Activated CD8-positive, alpha-beta T cell treated with anti-CD3 and anti-CD28 coated beads for 36 hours (primary cell): ENCODE data around the gene RBFOX1. TPM values are rescaled to one million over a fixed set of nuclear protein-coding genes. Genes with fewer than 3 reads are reported as not detected.

Source experiments
- ATAC-seq: fragments of 200-7000 bp; cut with Tn5 transposase; one replicate; pipeline ENCODE4 v1.10.0; 2021; ENCODE audit warnings: mild to moderate bottlenecking, moderate library complexity
- CTCF ChIA-PET: fragments of 350-600 bp; sonication (Branson Sonifier 250); formaldehyde crosslinking; loops from one replicate; lab custom pipeline; 2021; ENCODE audit warnings: antibody characterized with exemption; lab: Charles Lee
- POLR2A ChIA-PET: fragments of 350-600 bp; sonication (Branson Sonifier 250); formaldehyde crosslinking; loops from one replicate; lab custom pipeline; 2021; ENCODE audit warnings: antibody characterized with exemption; lab: Charles Lee
- DNase-seq: peaks from one replicate; pipeline ENCODE4 v3.0.0-alpha.2; 2020
- H3K27ac Mint-ChIP-seq: one replicate; pipeline ENCODE4 v1.8.0; 2021; ENCODE audit warnings: mild to moderate bottlenecking, mixed read lengths
- H3K27me3 Mint-ChIP-seq: one replicate; pipeline ENCODE4 v1.8.0; 2021; ENCODE audit warnings: mixed read lengths
- H3K36me3 Mint-ChIP-seq: one replicate; pipeline ENCODE4 v1.8.0; 2021; ENCODE audit warnings: low read depth, mixed read lengths
- H3K4me1 Mint-ChIP-seq: one replicate; pipeline ENCODE4 v1.8.0; 2021; ENCODE audit warnings: low read depth, mixed read lengths
- H3K4me3 Mint-ChIP-seq: one replicate; pipeline ENCODE4 v1.8.0; 2021; ENCODE audit warnings: mild to moderate bottlenecking, moderate library complexity, mixed read lengths
- H3K9me3 Mint-ChIP-seq: one replicate; pipeline ENCODE4 v1.8.0; 2021; ENCODE audit warnings: mixed read lengths
- intact Hi-C: fragments of 100-400 bp; cut with micrococcal nuclease; formaldehyde crosslinking; loops from one replicate; pipeline ENCODE4 v1.10.0; 2022
- total RNA-seq, 2 experiments: library from RNA; stranded (reverse); gene quantifications; one replicate each; pipeline ENCODE4 v1.2.3, GENCODE V29; 2021
- TF ChIP-seq, protein P1 (sequence below): fragments of 200-600 bp; IDR thresholded peaks from one replicate; pipeline ENCODE4 v1.8.0; 2022; ENCODE audit warnings: antibody characterized with exemption, mild to moderate bottlenecking

Gene RBFOX1
- total RNA-seq, 2 experiments from 2014 or later = not detected

DNA sequence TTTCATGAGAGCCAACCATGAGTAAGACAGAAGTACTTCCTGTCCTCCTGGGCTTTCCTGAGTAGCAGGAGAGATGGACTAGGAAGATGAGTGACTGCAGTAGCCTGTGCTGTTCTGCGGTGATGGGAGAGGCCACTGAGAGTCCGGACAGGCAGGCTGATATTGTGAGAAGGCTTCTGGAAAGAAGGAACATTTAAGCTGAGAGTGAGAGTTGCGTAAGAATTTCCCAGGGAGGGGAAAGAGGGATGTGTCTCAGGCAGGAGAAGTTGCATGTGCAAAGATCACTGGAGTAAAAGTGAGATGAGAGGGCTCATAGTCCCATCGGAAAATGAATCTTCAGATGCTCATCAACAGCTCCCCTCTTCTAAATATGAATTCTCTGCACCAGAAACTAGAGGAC lies 258.3 kb downstream of the RBFOX1 start:
- Mint-ChIP-seq H3K27me3 (no peaks in the 10 kb centered on the region), H3K4me1 (no peaks in the 10 kb centered on the region), H3K27ac (no peak overlapping the region), H3K36me3 (no peaks in the 10 kb centered on the region), H3K4me3 (no peak overlapping the region), H3K9me3 (peaks cover 2% of the 10 kb centered on the region)
- intact Hi-C loops = no loop called here
- ATAC-seq = no peak
- no peak for DNase-seq
- TF ChIP-seq, protein P1, sequence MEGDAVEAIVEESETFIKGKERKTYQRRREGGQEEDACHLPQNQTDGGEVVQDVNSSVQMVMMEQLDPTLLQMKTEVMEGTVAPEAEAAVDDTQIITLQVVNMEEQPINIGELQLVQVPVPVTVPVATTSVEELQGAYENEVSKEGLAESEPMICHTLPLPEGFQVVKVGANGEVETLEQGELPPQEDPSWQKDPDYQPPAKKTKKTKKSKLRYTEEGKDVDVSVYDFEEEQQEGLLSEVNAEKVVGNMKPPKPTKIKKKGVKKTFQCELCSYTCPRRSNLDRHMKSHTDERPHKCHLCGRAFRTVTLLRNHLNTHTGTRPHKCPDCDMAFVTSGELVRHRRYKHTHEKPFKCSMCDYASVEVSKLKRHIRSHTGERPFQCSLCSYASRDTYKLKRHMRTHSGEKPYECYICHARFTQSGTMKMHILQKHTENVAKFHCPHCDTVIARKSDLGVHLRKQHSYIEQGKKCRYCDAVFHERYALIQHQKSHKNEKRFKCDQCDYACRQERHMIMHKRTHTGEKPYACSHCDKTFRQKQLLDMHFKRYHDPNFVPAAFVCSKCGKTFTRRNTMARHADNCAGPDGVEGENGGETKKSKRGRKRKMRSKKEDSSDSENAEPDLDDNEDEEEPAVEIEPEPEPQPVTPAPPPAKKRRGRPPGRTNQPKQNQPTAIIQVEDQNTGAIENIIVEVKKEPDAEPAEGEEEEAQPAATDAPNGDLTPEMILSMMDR = no peak
- ChIA-PET POLR2A (no interaction called here), CTCF (no interaction called here)

GRCh38 chr16:7596308-7596707 lies 263.7 kb downstream of the RBFOX1 start:
- intact Hi-C loops = no loop called here
- TF ChIP-seq, protein P1 = no peak
- Mint-ChIP-seq H3K9me3 (peaks cover 6% of the 10 kb centered on the region), H3K27me3 (no peaks in the 10 kb centered on the region), H3K4me1 (no peaks in the 10 kb centered on the region), H3K36me3 (no peaks in the 10 kb centered on the region), H3K4me3 (no peak overlapping the region), H3K27ac (no peak overlapping the region)
- CTCF ChIA-PET = no interaction called here
- POLR2A ChIA-PET = no interaction called here
- DNase-seq (no peak), ATAC-seq (no peak)

GRCh38 chr16:7597677-7598076 lies 265.0 kb downstream of the RBFOX1 start:
- DNase-seq (no peak), ATAC-seq (no peak)
- CTCF ChIA-PET = no interaction called here
- TF ChIP-seq, protein P1 = no peak
- Mint-ChIP-seq H3K4me1 (no peaks in the 10 kb centered on the region), H3K27ac (no peak overlapping the region), H3K9me3 (peaks cover 6% of the 10 kb centered on the region), H3K4me3 (no peak overlapping the region), H3K36me3 (no peaks in the 10 kb centered on the region), H3K27me3 (no peaks in the 10 kb centered on the region)
- POLR2A ChIA-PET = no interaction called here
- intact Hi-C loops = no loop called here

DNA sequence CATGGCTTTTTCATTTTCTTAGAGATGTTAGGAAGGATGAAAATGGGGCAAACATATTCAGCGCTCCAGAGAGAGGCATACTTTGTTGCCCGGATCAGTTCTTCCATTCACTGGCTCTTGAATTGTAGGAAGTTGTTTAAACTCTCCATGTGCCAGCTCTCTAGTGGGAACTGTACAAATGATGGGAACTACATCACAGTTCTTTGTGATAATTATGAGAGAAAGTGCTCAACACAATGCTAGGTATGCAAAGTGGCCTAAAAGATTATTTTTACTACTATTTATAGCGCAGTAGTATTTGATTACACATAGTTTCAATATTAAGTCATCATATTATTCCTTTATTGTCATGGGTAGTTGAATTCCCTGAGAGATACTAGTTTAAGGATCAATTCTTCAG lies 268.5 kb downstream of the RBFOX1 start:
- ATAC-seq (no peak), DNase-seq (no peak)
- POLR2A ChIA-PET = no interaction called here
- Mint-ChIP-seq H3K27ac (no peak overlapping the region), H3K9me3 (peaks cover 11% of the 10 kb centered on the region), H3K36me3 (no peaks in the 10 kb centered on the region), H3K4me1 (no peaks in the 10 kb centered on the region), H3K4me3 (no peak overlapping the region), H3K27me3 (no peaks in the 10 kb centered on the region)
- intact Hi-C loops = no loop called here
- TF ChIP-seq, protein P1 = no peak
- CTCF ChIA-PET = interaction anchor here (0.7 kb wide), 1 partner anchor 956 kb away, joined by 3 read pairs; no protein-coding TSS in a partner anchor

DNA sequence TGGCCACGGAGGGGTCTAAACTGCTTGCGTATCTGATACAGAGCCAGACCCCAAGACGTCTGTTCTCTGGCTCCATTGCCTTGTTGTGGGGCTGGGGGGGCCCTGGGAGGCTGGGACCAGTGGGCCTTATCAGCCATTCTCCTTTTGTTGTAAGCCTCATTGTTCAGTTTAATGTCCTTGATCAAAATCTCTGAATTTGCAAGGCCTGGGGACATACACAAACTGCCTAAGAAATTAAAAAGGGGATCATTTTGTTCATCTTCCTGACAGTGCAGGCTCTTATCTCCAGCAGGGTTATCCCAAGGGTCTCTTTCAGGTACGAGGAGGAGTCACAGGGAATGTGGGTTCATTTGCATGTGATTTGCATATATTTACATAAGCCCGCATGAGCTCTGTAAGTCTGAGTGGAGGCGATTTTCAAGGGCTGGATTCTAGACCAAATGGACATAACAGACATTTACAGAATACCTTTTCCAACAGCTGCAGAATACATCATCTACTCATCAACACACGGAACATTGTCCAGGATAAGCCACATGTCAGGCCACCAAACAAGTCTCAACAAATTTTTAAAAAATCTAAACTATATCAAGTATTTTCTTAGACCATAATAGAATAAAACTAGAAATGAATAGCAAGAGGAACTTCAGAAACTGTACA lies 269.8 kb downstream of the RBFOX1 start:
- DNase-seq (no peak), ATAC-seq (no peak)
- POLR2A ChIA-PET = no interaction called here
- Mint-ChIP-seq H3K27me3 (no peaks in the 10 kb centered on the region), H3K4me1 (no peaks in the 10 kb centered on the region), H3K27ac (no peak overlapping the region), H3K9me3 (peaks cover 9% of the 10 kb centered on the region), H3K4me3 (no peak overlapping the region), H3K36me3 (no peaks in the 10 kb centered on the region)
- intact Hi-C loops = no loop called here
- CTCF ChIA-PET = no interaction called here
- TF ChIP-seq, protein P1 = no peak
